Esophagus squamous epithelium (tissue), 4 donors: ENCODE results near the gene SPDYC.

Experiments used
- POLR2A ChIP-seq, 4 donors: fragments of 450-650 bp; IDR thresholded peaks; one replicate each; pipeline ENCODE4 v1.6.1; 2017; ENCODE audit warnings: antibody characterized with exemption in 4 of 4, mild to moderate bottlenecking in 4 of 4, moderate library complexity in 3 of 4
- TF ChIP-seq, protein P1 (sequence below), 6 experiments: fragments of 450-650 bp in 4 of 6; fragments of 200-600 bp in 2 of 6; sonication (generic) in 2 of 6; IDR thresholded peaks; one replicate each; pipeline ENCODE4 v1.5.1; 2016 to 2019; ENCODE audit warnings: antibody characterized with exemption in 6 of 6, mild to moderate bottlenecking in 4 of 6, moderate library complexity in 4 of 6

DNA sequence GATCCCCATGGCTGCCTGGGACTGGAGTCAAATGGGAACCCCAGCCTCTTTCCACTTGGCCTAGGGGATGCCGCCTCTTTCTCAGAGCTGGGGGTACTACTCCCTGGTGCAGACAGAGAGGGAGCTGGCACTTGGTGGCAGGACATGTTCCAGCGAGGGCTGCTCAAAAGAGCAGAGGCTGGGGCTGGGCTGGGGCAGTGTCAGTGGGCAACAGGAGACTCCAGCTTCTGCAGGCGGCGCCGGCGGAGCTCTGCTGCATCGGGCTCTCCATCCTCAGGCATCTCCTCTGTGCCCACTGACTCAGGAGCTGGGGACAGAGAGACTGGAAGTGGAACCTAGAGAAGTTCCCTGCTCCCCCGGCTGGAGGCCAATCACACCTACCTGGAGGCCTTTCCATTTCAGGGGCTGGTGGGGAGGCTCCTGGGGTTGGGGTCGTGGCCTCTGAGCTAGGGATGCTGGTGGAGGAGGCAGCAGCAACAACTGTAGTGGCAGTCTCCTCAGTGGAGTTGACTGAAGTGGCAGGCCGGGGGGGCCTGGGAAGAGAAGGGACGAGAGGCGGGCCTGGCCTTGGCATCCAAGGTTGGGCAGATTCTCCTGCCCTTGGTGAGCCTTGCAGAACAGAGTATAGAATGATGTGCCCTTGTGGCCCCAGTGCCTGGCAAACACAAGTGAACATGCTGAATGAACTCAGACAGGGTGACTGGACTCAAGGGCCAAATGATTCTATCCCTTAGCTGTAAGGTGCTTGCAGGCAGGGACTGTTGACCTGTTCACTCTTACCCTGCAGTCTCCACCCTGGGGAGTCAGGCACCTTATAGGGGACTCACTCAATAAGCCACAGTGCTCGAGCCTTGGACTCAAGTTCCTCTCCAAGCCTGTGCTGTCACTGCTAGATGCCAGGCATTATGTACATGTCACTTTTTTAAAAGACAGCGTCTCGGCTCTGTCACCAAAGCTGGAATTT is 41.6 kb upstream of the SPDYC start:
- TF ChIP-seq, protein P1, sequence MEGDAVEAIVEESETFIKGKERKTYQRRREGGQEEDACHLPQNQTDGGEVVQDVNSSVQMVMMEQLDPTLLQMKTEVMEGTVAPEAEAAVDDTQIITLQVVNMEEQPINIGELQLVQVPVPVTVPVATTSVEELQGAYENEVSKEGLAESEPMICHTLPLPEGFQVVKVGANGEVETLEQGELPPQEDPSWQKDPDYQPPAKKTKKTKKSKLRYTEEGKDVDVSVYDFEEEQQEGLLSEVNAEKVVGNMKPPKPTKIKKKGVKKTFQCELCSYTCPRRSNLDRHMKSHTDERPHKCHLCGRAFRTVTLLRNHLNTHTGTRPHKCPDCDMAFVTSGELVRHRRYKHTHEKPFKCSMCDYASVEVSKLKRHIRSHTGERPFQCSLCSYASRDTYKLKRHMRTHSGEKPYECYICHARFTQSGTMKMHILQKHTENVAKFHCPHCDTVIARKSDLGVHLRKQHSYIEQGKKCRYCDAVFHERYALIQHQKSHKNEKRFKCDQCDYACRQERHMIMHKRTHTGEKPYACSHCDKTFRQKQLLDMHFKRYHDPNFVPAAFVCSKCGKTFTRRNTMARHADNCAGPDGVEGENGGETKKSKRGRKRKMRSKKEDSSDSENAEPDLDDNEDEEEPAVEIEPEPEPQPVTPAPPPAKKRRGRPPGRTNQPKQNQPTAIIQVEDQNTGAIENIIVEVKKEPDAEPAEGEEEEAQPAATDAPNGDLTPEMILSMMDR (IDR thresholded peaks at IDR 0.05) = no peak
- no peak for TF ChIP-seq POLR2A (IDR thresholded peaks at IDR 0.05)
